Fibroblast of lung (primary cell): ENCODE data around the gene GMNN.

Experiments used
- CTCF ChIP-seq, 2 donors: IDR thresholded peaks in 1 of 2; conservative IDR thresholded peaks in 1 of 2; 1 replicate in 1 of 2; 2 replicates in 1 of 2; pipeline ENCODE4 v1.5.1; 2011 to 2012; ENCODE audit warnings: low read length in 2 of 2, control low read depth in 1 of 2, inconsistent platforms in 1 of 2, low read depth in 1 of 2, mild to moderate bottlenecking in 1 of 2
- EZH2 ChIP-seq: IDR thresholded peaks from 2 replicates; pipeline ENCODE4 v1.5.1; 2012; ENCODE audit warnings: low read length, control low read depth, mild to moderate bottlenecking; ENCODE audit errors: missing control alignments

GRCh38 chr6:24778121-24778520 is 3.4 kb downstream of the GMNN start:
- no peak for TF ChIP-seq CTCF (conservative IDR thresholded peaks at IDR 0.05 in 1 of 2, IDR thresholded peaks at IDR 0.05 in 1 of 2; ENCODE audit: low read depth in 1 of 2, low read length in 2 of 2)
- TF ChIP-seq EZH2: no peak
